ENCODE results near the gene KCNK2.

Gene KCNK2

GRCh38 chr1:215262106-215262505 is 179.6 kb downstream of the KCNK2 start:
- no peak for DNase-seq

GRCh38 chr1:215263636-215264035 is 181.1 kb downstream of the KCNK2 start:
- no peak for DNase-seq

GRCh38 chr1:215264649-215265048 is 182.1 kb downstream of the KCNK2 start:
- no peak for DNase-seq

GRCh38 chr1:215267495-215267894 is 185.0 kb downstream of the KCNK2 start:
- DNase-seq = no peak

GRCh38 chr1:215269955-215270354 is 187.4 kb downstream of the KCNK2 start:
- DNase-seq = no peak

GRCh38 chr1:215273838-215274516 is 191.4 kb downstream of the KCNK2 start:
- no peak for DNase-seq

- no peak for DNase-seq
Observed at GRCh38 chr1:215276582-215276981, 194.0 kb downstream of the KCNK2 start.

- DNase-seq = no peak
Observed at GRCh38 chr1:215277532-215277931, 195.0 kb downstream of the KCNK2 start.

- DNase-seq = no peak
Observed at GRCh38 chr1:215279682-215280081, 197.1 kb downstream of the KCNK2 start.

GRCh38 chr1:215282557-215282956 is 200.0 kb downstream of the KCNK2 start:
- DNase-seq = no peak

GRCh38 chr1:215285013-215285800 is 202.7 kb downstream of the KCNK2 start:
- no peak for DNase-seq

Measured in suppressor macrophage treated with lipopolysaccharide for 1 hour (primary cell).